ACC112 (cell line): ENCODE results near the gene CAPN1.

Experiments used
- H2AFZ ChIP-seq: fragments of 200-600 bp; sonication (generic); one replicate; pipeline ENCODE4 v1.6.0; 2017; ENCODE audit warnings: antibody characterized with exemption, low read length; ENCODE audit not compliant: unreplicated experiment
- H3K27ac ChIP-seq: fragments of 200-600 bp; sonication (generic); 2 replicates; pipeline ENCODE4 v1.5.1; 2014; ENCODE audit warnings: low read depth, mild to moderate bottlenecking, antibody characterized with exemption, low read length, moderate library complexity
- H3K27me3 ChIP-seq: fragments of 200-600 bp; sonication (generic); 2 replicates; pipeline ENCODE4 v1.6.1; 2014; ENCODE audit warnings: mild to moderate bottlenecking, antibody characterized with exemption, low read length, moderate library complexity, mixed read lengths; ENCODE audit not compliant: insufficient read depth
- H3K36me3 ChIP-seq: fragments of 200-600 bp; sonication (generic); 2 replicates; pipeline ENCODE4 v1.6.1; 2016; ENCODE audit warnings: mild to moderate bottlenecking, antibody characterized with exemption, low read length, moderate library complexity, mixed read lengths; ENCODE audit not compliant: insufficient read depth
- H3K4me1 ChIP-seq: fragments of 200-600 bp; sonication (generic); one replicate; pipeline ENCODE4 v1.6.1; 2016; ENCODE audit warnings: low read length, mixed read lengths; ENCODE audit not compliant: insufficient read depth, unreplicated experiment, control insufficient read depth
- H3K4me3 ChIP-seq: fragments of 200-600 bp; sonication (generic); 2 replicates; pipeline ENCODE4 v1.5.1; 2014; ENCODE audit warnings: mild to moderate bottlenecking, low read depth, low read length
- H3K79me2 ChIP-seq: fragments of 200-600 bp; sonication (generic); one replicate; pipeline ENCODE4 v1.6.0; 2016; ENCODE audit warnings: low read length; ENCODE audit not compliant: control insufficient read depth, unreplicated experiment, insufficient read depth

The CAPN1 gene

GRCh38 chr11:65182258-65183170 is 786 bp downstream of the CAPN1 start:
- H2AFZ ChIP-seq: peak overlapping the region; percentile 39
- peaks cover 6% of the 10 kb centered on the region; the same call in 1 of the 2 replicates for H3K36me3 ChIP-seq
- peaks cover 33% of the 10 kb centered on the region for H3K79me2 ChIP-seq
- H3K27ac ChIP-seq: no peak overlapping the region
- peak overlapping the region; percentile 91 for H3K4me3 ChIP-seq
- no peaks in the 10 kb centered on the region for H3K27me3 ChIP-seq
- H3K4me1 ChIP-seq: peaks cover 9% of the 10 kb centered on the region

- peaks cover 6% of the 10 kb centered on the region; the same call in 1 of the 2 replicates for H3K36me3 ChIP-seq
- H3K79me2 ChIP-seq: peaks cover 33% of the 10 kb centered on the region
- no peak overlapping the region for H3K27ac ChIP-seq
- H3K27me3 ChIP-seq: no peaks in the 10 kb centered on the region
- peaks cover 9% of the 10 kb centered on the region for H3K4me1 ChIP-seq
- peak overlapping the region; percentile 91 for H3K4me3 ChIP-seq
- no peak overlapping the region for H2AFZ ChIP-seq
Observed at GRCh38 chr11:65183201-65183891, 1.6 kb downstream of the CAPN1 start.

GRCh38 chr11:65184146-65184545 is 2.4 kb downstream of the CAPN1 start:
- Histone ChIP-seq H3K4me1 (peaks cover 9% of the 10 kb centered on the region), H3K4me3 (no peak overlapping the region)

GRCh38 chr11:65185171-65185570 is 3.4 kb downstream of the CAPN1 start:
- no peak overlapping the region for H2AFZ ChIP-seq
- H3K36me3 ChIP-seq: peaks cover 11% of the 10 kb centered on the region
- H3K27ac ChIP-seq: no peak overlapping the region
- H3K27me3 ChIP-seq: no peaks in the 10 kb centered on the region
- H3K4me1 ChIP-seq: peaks cover 9% of the 10 kb centered on the region
- peaks cover 32% of the 10 kb centered on the region for H3K79me2 ChIP-seq
- H3K4me3 ChIP-seq: no peak overlapping the region

More at GRCh38 chr11:65184146-65184545, 2.4 kb downstream of the CAPN1 start:
- Histone ChIP-seq H3K27me3 (no peaks in the 10 kb centered on the region), H3K36me3 (peaks cover 6% of the 10 kb centered on the region; the same call in 1 of the 2 replicates), H2AFZ (no peak overlapping the region), H3K79me2 (peaks cover 33% of the 10 kb centered on the region), H3K27ac (no peak overlapping the region)

GRCh38 chr11:65185869-65186341 is 4.2 kb downstream of the CAPN1 start:
- Histone ChIP-seq H3K27ac (no peak overlapping the region), H3K79me2 (peaks cover 26% of the 10 kb centered on the region), H2AFZ (no peak overlapping the region), H3K4me1 (peaks cover 9% of the 10 kb centered on the region), H3K36me3 (peaks cover 11% of the 10 kb centered on the region), H3K4me3 (no peak overlapping the region), H3K27me3 (no peaks in the 10 kb centered on the region)

- Histone ChIP-seq H3K27me3 (no peaks in the 10 kb centered on the region), H3K4me3 (no peak overlapping the region), H3K79me2 (peaks cover 24% of the 10 kb centered on the region), H3K27ac (no peak overlapping the region), H3K36me3 (peaks cover 11% of the 10 kb centered on the region), H2AFZ (no peak overlapping the region), H3K4me1 (peaks cover 9% of the 10 kb centered on the region)
Observed at GRCh38 chr11:65186701-65187100, 5.0 kb downstream of the CAPN1 start.

GRCh38 chr11:65187146-65187675 is 5.5 kb downstream of the CAPN1 start:
- Histone ChIP-seq H2AFZ (no peak overlapping the region), H3K79me2 (peaks cover 20% of the 10 kb centered on the region), H3K36me3 (peaks cover 12% of the 10 kb centered on the region), H3K4me3 (no peak overlapping the region), H3K4me1 (peaks cover 9% of the 10 kb centered on the region), H3K27me3 (no peaks in the 10 kb centered on the region), H3K27ac (no peak overlapping the region)

- Histone ChIP-seq H3K4me3 (no peak overlapping the region), H3K27me3 (no peaks in the 10 kb centered on the region), H3K4me1 (peaks cover 5% of the 10 kb centered on the region), H3K79me2 (peaks cover 12% of the 10 kb centered on the region), H2AFZ (no peak overlapping the region), H3K27ac (no peak overlapping the region), H3K36me3 (peaks cover 14% of the 10 kb centered on the region)
Observed at GRCh38 chr11:65187971-65188461, 6.3 kb downstream of the CAPN1 start.

- Histone ChIP-seq H3K4me1 (peaks cover under 1% of the 10 kb centered on the region), H3K79me2 (peaks cover 7% of the 10 kb centered on the region), H3K4me3 (no peak overlapping the region), H3K27ac (no peak overlapping the region), H3K36me3 (peaks cover 14% of the 10 kb centered on the region), H3K27me3 (no peaks in the 10 kb centered on the region), H2AFZ (no peak overlapping the region)
Observed at GRCh38 chr11:65188486-65188885, 6.8 kb downstream of the CAPN1 start.

- no peak overlapping the region for H2AFZ ChIP-seq
- peaks cover 14% of the 10 kb centered on the region for H3K36me3 ChIP-seq
- H3K27me3 ChIP-seq: no peaks in the 10 kb centered on the region
- H3K27ac ChIP-seq: no peak overlapping the region
- no peaks in the 10 kb centered on the region for H3K4me1 ChIP-seq
- no peak overlapping the region for H3K4me3 ChIP-seq
- H3K79me2 ChIP-seq: peaks cover under 1% of the 10 kb centered on the region
Observed at GRCh38 chr11:65189191-65189590, 7.5 kb downstream of the CAPN1 start.
